Upper lobe of right lung (tissue), 1 donor: ENCODE measurements around the gene SPI1. TPM values are rescaled to one million over a fixed set of nuclear protein-coding genes. Genes with fewer than 3 reads are reported as not detected.
A peak's percentile ranks its signal among the peaks of the same experiment; 100 is the strongest.

Experiments
- ATAC-seq: fragments of 200-7000 bp; cut with Tn5 transposase; one replicate; pipeline ENCODE4 v1.9.1; 2020; ENCODE audit warnings: mild to moderate bottlenecking, moderate library complexity
- DNase-seq: peaks from one replicate; pipeline ENCODE4 v3.0.0-alpha.2; 2020
- H3K27ac ChIP-seq: fragments of 200-600 bp; one replicate; pipeline ENCODE4 v1.8.0; 2022
- H3K27me3 ChIP-seq: fragments of 200-600 bp; one replicate; pipeline ENCODE4 v1.8.0; 2022; ENCODE audit warnings: mild to moderate bottlenecking
- H3K36me3 ChIP-seq: fragments of 200-600 bp; one replicate; pipeline ENCODE4 v1.8.0; 2022
- H3K4me1 ChIP-seq: fragments of 200-600 bp; one replicate; pipeline ENCODE4 v1.8.0; 2022
- H3K4me3 ChIP-seq: fragments of 200-600 bp; one replicate; pipeline ENCODE4 v1.8.0; 2022; ENCODE audit warnings: mild to moderate bottlenecking
- H3K9me3 ChIP-seq: fragments of 200-600 bp; one replicate; pipeline ENCODE4 v1.8.0; 2022
- CTCF ChIP-seq: fragments of 200-600 bp; IDR thresholded peaks from one replicate; pipeline ENCODE4 v1.8.0; 2022; ENCODE audit warnings: antibody characterized with exemption
- intact Hi-C: fragments of 100-400 bp; cut with DNase I; formaldehyde crosslinking; loops from one replicate; pipeline ENCODE4 v1.11.0; 2022
- total RNA-seq: library from RNA; stranded (reverse); fragmentation: NEBNext Ultra II Directional; extraction: Animal tissue kit (Norgen Biotek cat#: 25700); gene quantifications from one replicate; pipeline ENCODE4 v1.2.1, GENCODE V29; 2021
- donor health status: DM: no; HTN: yes; CAD: no; lungs with severe emphysema.

Gene SPI1
- total RNA-seq, 1 donor from 2014 or later = 168 TPM

GRCh38 chr11:47353978-47354774, 24.2 kb downstream of the SPI1 start:
- H3K4me3 ChIP-seq = peak overlapping the region; percentile 46
- intact Hi-C loops = loop anchor here (10.0 kb wide), 2 partner anchors 79 to 169 kb away; partner anchors contain the start of genes MADD and PACSIN3
- no peaks in the 10 kb centered on the region for H3K36me3 ChIP-seq
- ATAC-seq = no peak
- no peaks in the 10 kb centered on the region for H3K27me3 ChIP-seq
- DNase-seq = no peak
- no peaks in the 10 kb centered on the region for H3K4me1 ChIP-seq
- no peak overlapping the region for H3K27ac ChIP-seq
- TF ChIP-seq CTCF = no peak
- no peaks in the 10 kb centered on the region for H3K9me3 ChIP-seq

DNA sequence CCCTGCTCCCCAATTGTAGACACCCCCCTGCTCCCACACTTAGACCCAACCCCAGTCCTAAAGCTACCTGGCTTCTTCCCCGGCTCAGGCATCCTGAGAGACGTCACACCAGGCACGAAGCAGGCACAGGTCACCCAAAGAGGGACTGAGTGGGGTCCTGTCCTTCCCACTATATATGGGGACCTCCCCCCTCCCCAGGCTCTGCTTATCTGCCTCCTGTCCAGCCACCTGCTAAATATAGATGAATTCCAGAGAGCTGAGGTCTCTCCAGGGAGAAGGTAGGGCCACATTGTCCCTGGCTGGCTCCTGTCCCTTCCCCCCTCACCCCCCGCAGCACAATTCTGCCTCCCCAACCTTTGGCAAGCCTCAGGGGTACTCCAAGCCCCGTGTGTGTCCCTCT, 25.8 kb downstream of the SPI1 start, which contains the start of gene MYBPC3:
MYBPC3 (minus strand) TSS at position 147 of the 400 bp plus-strand sequence; CDS start at position 92, 55 bp downstream.
- no peak within 1 kb of the TSS for H3K27ac ChIP-seq

GRCh38 chr11:47351156-47352126, 26.9 kb downstream of the SPI1 start:
- Histone ChIP-seq H3K27me3 (no peaks in the 10 kb centered on the region), H3K36me3 (no peaks in the 10 kb centered on the region), H3K4me3 (no peak overlapping the region), H3K27ac (no peak overlapping the region), H3K4me1 (no peaks in the 10 kb centered on the region), H3K9me3 (no peaks in the 10 kb centered on the region)
- intact Hi-C loops = loop anchor here (10.0 kb wide), 2 partner anchors 77 to 167 kb away; partner anchors contain the start of genes MADD and PACSIN3
- TF ChIP-seq CTCF = no peak
- no peak for DNase-seq
- no peak for ATAC-seq

More for the DNA sequence above, 25.8 kb downstream of the SPI1 start, which contains the start of gene MYBPC3:
- intact Hi-C loops = loop anchor here (10.0 kb wide), 2 partner anchors 78 to 168 kb away; partner anchors contain the start of genes MADD and PACSIN3
- no peak for ATAC-seq
- no peak for TF ChIP-seq CTCF
- DNase-seq = no peak
- Histone ChIP-seq H3K9me3 (no peaks in the 10 kb centered on the region), H3K36me3 (no peaks in the 10 kb centered on the region), H3K4me3 (no peak within 1 kb of the TSS), H3K4me1 (no peaks in the 10 kb centered on the region), H3K27me3 (no peaks in the 10 kb centered on the region)

DNA sequence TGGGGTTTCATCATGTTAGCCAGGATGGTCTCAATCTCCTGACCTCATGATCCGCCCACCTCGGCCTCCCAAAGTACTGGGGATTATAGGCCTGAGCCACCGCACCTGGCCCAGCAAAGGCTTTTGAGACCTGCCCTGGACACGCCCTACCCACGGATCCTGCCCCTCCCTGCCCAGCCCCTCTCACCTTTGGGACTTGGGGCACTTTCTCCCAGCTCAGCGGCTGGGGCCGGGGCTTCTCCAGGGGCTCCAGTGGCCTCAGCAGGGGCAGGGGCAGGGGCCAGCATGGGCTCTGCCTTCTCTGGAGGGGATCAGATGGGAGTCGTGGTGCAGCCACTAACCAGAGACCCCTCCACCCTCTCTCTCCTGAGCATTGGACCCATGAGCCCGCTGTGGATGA, 28.0 kb downstream of the SPI1 start:
- H3K36me3 ChIP-seq = no peaks in the 10 kb centered on the region
- intact Hi-C loops = loop anchor here (10.0 kb wide), 2 partner anchors 76 to 166 kb away; partner anchors contain the start of genes MADD and PACSIN3
- no peak for ATAC-seq

More for the DNA sequence above, 28.0 kb downstream of the SPI1 start:
- Histone ChIP-seq H3K27ac (no peak overlapping the region), H3K9me3 (no peaks in the 10 kb centered on the region), H3K4me3 (no peak overlapping the region), H3K4me1 (no peaks in the 10 kb centered on the region), H3K27me3 (no peaks in the 10 kb centered on the region)
- no peak for DNase-seq
- TF ChIP-seq CTCF = no peak
